GF-D8 (cell line): ENCODE measurements around the gene LMNTD1.
"Not testable (repeated sequence)": the region's sequence is repeated elsewhere in the genome, so short reads cannot be mapped to it uniquely, and the experiment has no call there.

Experiments used
- DNase-seq: peaks from one replicate; lab custom pipeline; 2025; lab: John Stamatoyannopoulos, UW

Gene LMNTD1

GRCh38 chr12:25553098-25553497 lies at the start of gene LMNTD1:
LMNTD1 (minus strand) TSS chr12:25553283; CDS start chr12:25552959, 324 bp downstream.
- DNase-seq: no peak

- no peak for DNase-seq
Measured at GRCh38 chr12:25598956-25599355, 45.9 kb upstream of the LMNTD1 start.

GRCh38 chr12:25595496-25595895 lies 42.4 kb upstream of the LMNTD1 start:
- DNase-seq: not testable (repeated sequence)

GRCh38 chr12:25594376-25594775 lies 41.3 kb upstream of the LMNTD1 start:
- no peak for DNase-seq

GRCh38 chr12:25592725-25593495 lies 39.8 kb upstream of the LMNTD1 start:
- DNase-seq: no peak

GRCh38 chr12:25591144-25591543 lies 38.1 kb upstream of the LMNTD1 start:
- no peak for DNase-seq

GRCh38 chr12:25590011-25590721 lies 37.1 kb upstream of the LMNTD1 start:
- no peak for DNase-seq

GRCh38 chr12:25587346-25587745 lies 34.3 kb upstream of the LMNTD1 start:
- no peak for DNase-seq

- no peak for DNase-seq
Measured at GRCh38 chr12:25585662-25586061, 32.6 kb upstream of the LMNTD1 start.

- DNase-seq: no peak
Measured at GRCh38 chr12:25585021-25585523, 32.0 kb upstream of the LMNTD1 start.

- DNase-seq: no peak
Measured at GRCh38 chr12:25584596-25584995, 31.5 kb upstream of the LMNTD1 start.

- DNase-seq: no peak
Measured at GRCh38 chr12:25583545-25583944, 30.5 kb upstream of the LMNTD1 start.

GRCh38 chr12:25581067-25581466 lies 28.0 kb upstream of the LMNTD1 start:
- no peak for DNase-seq

- DNase-seq: no peak
Measured at GRCh38 chr12:25578411-25579143, 25.5 kb upstream of the LMNTD1 start.

- no peak for DNase-seq
Measured at GRCh38 chr12:25574761-25575160, 21.7 kb upstream of the LMNTD1 start.

- DNase-seq: no peak
Measured at GRCh38 chr12:25573346-25573745, 20.3 kb upstream of the LMNTD1 start.

GRCh38 chr12:25570418-25570817 lies 17.3 kb upstream of the LMNTD1 start:
- no peak for DNase-seq

- DNase-seq: no peak
Measured at GRCh38 chr12:25566202-25566949, 13.3 kb upstream of the LMNTD1 start.

- no peak for DNase-seq
Measured at GRCh38 chr12:25558586-25558985, 5.5 kb upstream of the LMNTD1 start.

- no peak for DNase-seq
Measured at GRCh38 chr12:25557830-25558436, 4.8 kb upstream of the LMNTD1 start.

GRCh38 chr12:25556153-25556552 lies 3.1 kb upstream of the LMNTD1 start:
- no peak for DNase-seq
